ENCODE measurements around the gene PARK7. TPM values are rescaled to one million over a fixed set of nuclear protein-coding genes. Genes with fewer than 3 reads are reported as not detected.

Gene PARK7
- total RNA-seq, 2 experiments from 2014 or later = 310 to 434 TPM

- H3K4me3 Mint-ChIP-seq = peak overlapping the region; percentile 33
- CTCF ChIA-PET = interaction anchor here (3.1 to 7.6 kb wide), 2 partner anchors 12 to 288 kb away, joined by 10 to 48 read pairs; no protein-coding TSS in a partner anchor
- no peak overlapping the region for H3K27ac Mint-ChIP-seq
- DNase-seq (no peak), ATAC-seq (no peak)
- H3K4me1 Mint-ChIP-seq = peaks cover 10% of the 10 kb centered on the region
- H3K27me3 Mint-ChIP-seq = peaks cover 55% of the 10 kb centered on the region
- H3K9me3 Mint-ChIP-seq (ENCODE audit: low read depth) = no peaks in the 10 kb centered on the region
- H3K36me3 Mint-ChIP-seq = no peaks in the 10 kb centered on the region
Observed at GRCh38 chr1:8026976-8027747, 65.7 kb downstream of the PARK7 start.

- Mint-ChIP-seq H3K27me3 (peaks cover 52% of the 10 kb centered on the region), H3K36me3 (no peaks in the 10 kb centered on the region), H3K9me3 (ENCODE audit: low read depth) (no peaks in the 10 kb centered on the region), H3K4me3 (no peak overlapping the region), H3K4me1 (peaks cover 10% of the 10 kb centered on the region), H3K27ac (no peak overlapping the region)
- CTCF ChIA-PET = interaction anchor here (3.1 to 7.6 kb wide), 2 partner anchors 13 to 287 kb away, joined by 10 to 48 read pairs; no protein-coding TSS in a partner anchor
- DNase-seq (no peak), ATAC-seq (no peak)
Observed at GRCh38 chr1:8027748-8028570, 66.4 kb downstream of the PARK7 start.

- Mint-ChIP-seq H3K27ac (no peak overlapping the region), H3K36me3 (no peaks in the 10 kb centered on the region), H3K4me3 (no peak overlapping the region), H3K27me3 (peaks cover 46% of the 10 kb centered on the region), H3K4me1 (peaks cover 10% of the 10 kb centered on the region), H3K9me3 (ENCODE audit: low read depth) (no peaks in the 10 kb centered on the region)
- CTCF ChIA-PET = interaction anchor here (3.1 to 7.6 kb wide), 2 partner anchors 13 to 286 kb away, joined by 10 to 48 read pairs; no protein-coding TSS in a partner anchor
- no peak for ATAC-seq
- DNase-seq = no peak
Observed at GRCh38 chr1:8028571-8028910, 67.0 kb downstream of the PARK7 start.

- DNase-seq (no peak), ATAC-seq (no peak)
- Mint-ChIP-seq H3K9me3 (ENCODE audit: low read depth) (no peaks in the 10 kb centered on the region), H3K4me3 (no peak overlapping the region), H3K27ac (no peak overlapping the region), H3K4me1 (peaks cover 5% of the 10 kb centered on the region), H3K27me3 (peaks cover 26% of the 10 kb centered on the region), H3K36me3 (no peaks in the 10 kb centered on the region)
- CTCF ChIA-PET = interaction anchor here (0.9 to 7.6 kb wide), 8 partner anchors 9 to 318 kb away, joined by 3 to 48 read pairs (median 7); no protein-coding TSS in a partner anchor
Observed at GRCh38 chr1:8031176-8031785, 69.8 kb downstream of the PARK7 start.

GRCh38 chr1:8032366-8032910 lies 70.9 kb downstream of the PARK7 start:
- Mint-ChIP-seq H3K4me1 (no peaks in the 10 kb centered on the region), H3K4me3 (no peak overlapping the region), H3K36me3 (no peaks in the 10 kb centered on the region), H3K27me3 (peaks cover 19% of the 10 kb centered on the region), H3K9me3 (ENCODE audit: low read depth) (no peaks in the 10 kb centered on the region), H3K27ac (no peak overlapping the region)
- ATAC-seq = no peak
- CTCF ChIA-PET = interaction anchor here (1.1 to 7.6 kb wide), 6 partner anchors 8 to 320 kb away, joined by 3 to 48 read pairs (median 8); no protein-coding TSS in a partner anchor
- no peak for DNase-seq

- Mint-ChIP-seq H3K27me3 (peaks cover 14% of the 10 kb centered on the region), H3K27ac (no peak overlapping the region), H3K4me3 (no peak overlapping the region), H3K4me1 (no peaks in the 10 kb centered on the region), H3K9me3 (ENCODE audit: low read depth) (no peaks in the 10 kb centered on the region), H3K36me3 (no peaks in the 10 kb centered on the region)
- CTCF ChIA-PET = interaction anchor here (0.9 to 7.6 kb wide), 4 partner anchors 18 to 316 kb away, joined by 3 to 48 read pairs (median 4); no protein-coding TSS in a partner anchor
- ATAC-seq (no peak), DNase-seq (no peak)
Observed at GRCh38 chr1:8033322-8033721, 71.8 kb downstream of the PARK7 start.

Other genes starting within 250 kb of the PARK7 start
- gene VAMP3, start 190.4 kb upstream of the PARK7 start, total RNA-seq = 10 to 100 TPM; 25.7 to 33.1 TPM
- 1 to 10 TPM; 3.2 to 4.1 TPM for gene PER3, start 177.4 kb upstream of the PARK7 start, total RNA-seq
- under 1 TPM; 0.73 to 0.82 TPM for gene UTS2, start 108.6 kb upstream of the PARK7 start, total RNA-seq
- 10 to 100 TPM; 19.2 to 68.1 TPM for gene TNFRSF9, start 20.9 kb upstream of the PARK7 start, total RNA-seq
- gene ERRFI1, start 64.6 kb downstream of the PARK7 start, total RNA-seq = 1 to 10 TPM in 1 of 2 experiments, under 1 TPM in 1; 0.53 to 1.5 TPM

Data from activated CD8-positive, alpha-beta memory T cell treated with anti-CD3 and anti-CD28 coated beads, Interleukin-2, amount 10 ng/mL, durations not matched to agents 7 days and 5 days (primary cell).